Suprapubic skin (tissue), 3 donors: ENCODE data around the gene FGF4.

ENCODE experiments used
- EP300 ChIP-seq: sonication (generic); formaldehyde crosslinking; IDR thresholded peaks from one replicate; pipeline ENCODE4 v1.6.1; 2017; ENCODE audit warnings: antibody characterized with exemption
- POLR2A ChIP-seq, 2 donors: fragments of 450-650 bp; IDR thresholded peaks; one replicate each; pipeline ENCODE4 v1.6.1; 2017; ENCODE audit warnings: antibody characterized with exemption in 2 of 2, mild to moderate bottlenecking in 2 of 2, moderate library complexity in 2 of 2
- TF ChIP-seq, protein P1 (sequence below), 2 donors: fragments of 200-600 bp in 1 of 2; fragments of 450-650 bp in 1 of 2; sonication (generic) in 1 of 2; IDR thresholded peaks; one replicate each; pipeline ENCODE4 v1.5.1; 2016 to 2019; ENCODE audit warnings: antibody characterized with exemption in 2 of 2, mild to moderate bottlenecking in 1 of 2, moderate library complexity in 1 of 2

DNA sequence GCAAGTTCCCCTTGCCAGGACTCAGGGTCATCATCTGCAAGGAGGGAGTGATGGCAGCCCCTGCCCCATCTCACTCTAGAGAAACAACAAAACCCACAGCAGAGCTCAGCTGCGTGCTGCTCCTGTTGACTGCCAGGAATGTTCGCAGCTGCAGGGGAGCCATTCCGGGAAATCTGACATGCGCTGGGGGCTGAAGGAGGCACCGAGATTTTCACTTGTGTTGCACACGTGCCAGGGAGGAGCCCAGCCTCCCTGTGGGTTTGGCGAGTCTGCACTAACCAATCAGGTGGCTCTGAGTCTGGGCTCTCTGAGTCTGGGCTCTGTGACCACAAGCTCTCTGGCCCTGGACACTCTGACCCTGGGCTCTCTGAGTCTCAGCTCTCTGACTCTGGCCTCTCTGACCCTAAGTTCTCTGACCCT lies 33.5 kb upstream of the FGF4 start:
- TF ChIP-seq, protein P1, sequence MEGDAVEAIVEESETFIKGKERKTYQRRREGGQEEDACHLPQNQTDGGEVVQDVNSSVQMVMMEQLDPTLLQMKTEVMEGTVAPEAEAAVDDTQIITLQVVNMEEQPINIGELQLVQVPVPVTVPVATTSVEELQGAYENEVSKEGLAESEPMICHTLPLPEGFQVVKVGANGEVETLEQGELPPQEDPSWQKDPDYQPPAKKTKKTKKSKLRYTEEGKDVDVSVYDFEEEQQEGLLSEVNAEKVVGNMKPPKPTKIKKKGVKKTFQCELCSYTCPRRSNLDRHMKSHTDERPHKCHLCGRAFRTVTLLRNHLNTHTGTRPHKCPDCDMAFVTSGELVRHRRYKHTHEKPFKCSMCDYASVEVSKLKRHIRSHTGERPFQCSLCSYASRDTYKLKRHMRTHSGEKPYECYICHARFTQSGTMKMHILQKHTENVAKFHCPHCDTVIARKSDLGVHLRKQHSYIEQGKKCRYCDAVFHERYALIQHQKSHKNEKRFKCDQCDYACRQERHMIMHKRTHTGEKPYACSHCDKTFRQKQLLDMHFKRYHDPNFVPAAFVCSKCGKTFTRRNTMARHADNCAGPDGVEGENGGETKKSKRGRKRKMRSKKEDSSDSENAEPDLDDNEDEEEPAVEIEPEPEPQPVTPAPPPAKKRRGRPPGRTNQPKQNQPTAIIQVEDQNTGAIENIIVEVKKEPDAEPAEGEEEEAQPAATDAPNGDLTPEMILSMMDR (IDR thresholded peaks at IDR 0.05): no peak
- no peak for TF ChIP-seq EP300
- no peak for TF ChIP-seq POLR2A (IDR thresholded peaks at IDR 0.05)
